ENCODE results near the gene AGTR2.

Gene AGTR2

DNA sequence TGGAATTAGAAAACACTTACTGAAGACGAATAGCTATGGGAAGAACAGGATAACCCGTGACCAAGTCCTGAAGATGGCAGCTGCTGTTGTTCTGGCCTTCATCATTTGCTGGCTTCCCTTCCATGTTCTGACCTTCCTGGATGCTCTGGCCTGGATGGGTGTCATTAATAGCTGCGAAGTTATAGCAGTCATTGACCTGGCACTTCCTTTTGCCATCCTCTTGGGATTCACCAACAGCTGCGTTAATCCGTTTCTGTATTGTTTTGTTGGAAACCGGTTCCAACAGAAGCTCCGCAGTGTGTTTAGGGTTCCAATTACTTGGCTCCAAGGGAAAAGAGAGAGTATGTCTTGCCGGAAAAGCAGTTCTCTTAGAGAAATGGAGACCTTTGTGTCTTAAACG, 2.4 kb downstream of the AGTR2 start (continued):
- TF ChIP-seq ZNF114 (tag by site-specific recombination; IDR thresholded peaks at IDR 0.05) (no peak), GLIS1 (tag by site-specific recombination; IDR thresholded peaks at IDR 0.05) (no peak), ZNF2 (tag by site-specific recombination; IDR thresholded peaks at IDR 0.05) (no peak), ZNF658 (tag by site-specific recombination; IDR thresholded peaks at IDR 0.05) (no peak), SCRT2 (tag by site-specific recombination; IDR thresholded peaks at IDR 0.05) (no peak), ZNF202 (tag by site-specific recombination; IDR thresholded peaks at IDR 0.05; ENCODE audit: borderline replicate concordance) (no peak), ZNF426 (tag by site-specific recombination; IDR thresholded peaks at IDR 0.05) (no peak), ZNF529 (tag by site-specific recombination; IDR thresholded peaks at IDR 0.05; ENCODE audit: insufficient replicate concordance) (no peak)

DNA sequence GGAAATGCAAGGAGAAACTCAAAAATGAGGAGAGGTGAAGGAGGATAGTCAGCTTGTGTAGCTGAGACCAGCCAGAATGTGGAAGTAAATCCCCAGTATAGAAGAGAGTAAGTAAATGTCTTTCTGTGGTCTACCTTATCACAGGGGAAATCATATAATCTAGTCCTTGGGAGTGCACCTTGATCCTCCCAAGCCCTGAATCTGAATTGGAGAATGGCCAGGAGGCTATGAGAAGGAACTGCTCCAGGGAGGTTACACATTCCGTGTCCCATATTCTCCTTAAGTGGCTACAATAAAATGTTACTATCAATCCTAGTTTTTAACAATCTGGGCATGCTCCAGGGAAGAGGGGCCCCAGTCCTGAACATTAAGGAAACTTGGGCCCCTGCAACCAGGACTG, 10.8 kb downstream of the AGTR2 start:
- Histone ChIP-seq H3K36me3 (ENCODE audit: control insufficient read depth in 2 of 2, insufficient read depth in 1 of 2, low read length in 2 of 2) (no peaks in the 10 kb centered on the region), H3K4me1 (ENCODE audit: control insufficient read depth, insufficient read depth, low read length) (no peaks in the 10 kb centered on the region), H3K27ac (ENCODE audit: extremely low read depth, low read depth, low read length) (no peak overlapping the region), H3K4me3 (ENCODE audit: low read depth, low read length) (no peak overlapping the region), H3K9me3 (ENCODE audit: control insufficient read depth, insufficient read depth, low read depth, low read length) (no peaks in the 10 kb centered on the region; the same call in 1 of the 2 replicates)
- CTCF ChIA-PET, result interaction anchor here (0.7 kb wide), 1 partner anchor 17 kb away, joined by 3 read pairs; no protein-coding TSS in a partner anchor
- POLR2A ChIA-PET, result no interaction called here
- TF ChIP-seq ZNF664 (tag by site-specific recombination; IDR thresholded peaks at IDR 0.05), result no peak
- TF ChIP-seq ZFHX2 (tag by site-specific recombination; conservative IDR thresholded peaks at IDR 0.05), result no peak
- no peak for TF ChIP-seq SCRT1 (tag by site-specific recombination; IDR thresholded peaks at IDR 0.05; ENCODE audit: borderline replicate concordance)
- no peak for TF ChIP-seq ZNF530 (tag by site-specific recombination; IDR thresholded peaks at IDR 0.05; ENCODE audit: low read depth)
- TF ChIP-seq ZBTB21 (tag by site-specific recombination; IDR thresholded peaks at IDR 0.05), result no peak
- TF ChIP-seq, protein P1, sequence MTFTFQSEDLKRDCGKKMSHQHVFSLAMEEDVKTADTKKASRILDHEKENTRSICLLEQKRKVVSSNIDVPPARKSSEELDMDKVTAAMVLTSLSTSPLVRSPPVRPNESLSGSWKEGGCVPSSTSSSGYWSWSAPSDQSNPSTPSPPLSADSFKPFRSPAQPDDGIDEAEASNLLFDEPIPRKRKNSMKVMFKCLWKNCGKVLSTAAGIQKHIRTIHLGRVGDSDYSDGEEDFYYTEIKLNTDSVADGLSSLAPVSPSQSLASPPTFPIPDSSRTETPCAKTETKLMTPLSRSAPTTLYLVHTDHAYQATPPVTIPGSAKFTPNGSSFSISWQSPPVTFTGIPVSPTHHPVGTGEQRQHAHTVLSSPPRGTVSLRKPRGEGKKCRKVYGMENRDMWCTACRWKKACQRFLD (tag by site-specific recombination; IDR thresholded peaks at IDR 0.05), result no peak
- no peak for TF ChIP-seq ZNF529 (tag by site-specific recombination; IDR thresholded peaks at IDR 0.05; ENCODE audit: insufficient replicate concordance)
- TF ChIP-seq, protein P2, sequence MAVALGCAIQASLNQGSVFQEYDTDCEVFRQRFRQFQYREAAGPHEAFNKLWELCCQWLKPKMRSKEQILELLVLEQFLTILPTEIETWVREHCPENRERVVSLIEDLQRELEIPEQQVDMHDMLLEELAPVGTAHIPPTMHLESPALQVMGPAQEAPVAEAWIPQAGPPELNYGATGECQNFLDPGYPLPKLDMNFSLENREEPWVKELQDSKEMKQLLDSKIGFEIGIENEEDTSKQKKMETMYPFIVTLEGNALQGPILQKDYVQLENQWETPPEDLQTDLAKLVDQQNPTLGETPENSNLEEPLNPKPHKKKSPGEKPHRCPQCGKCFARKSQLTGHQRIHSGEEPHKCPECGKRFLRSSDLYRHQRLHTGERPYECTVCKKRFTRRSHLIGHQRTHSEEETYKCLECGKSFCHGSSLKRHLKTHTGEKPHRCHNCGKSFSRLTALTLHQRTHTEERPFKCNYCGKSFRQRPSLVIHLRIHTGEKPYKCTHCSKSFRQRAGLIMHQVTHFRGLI (tag by site-specific recombination; IDR thresholded peaks at IDR 0.05), result no peak
- TF ChIP-seq, protein P3, sequence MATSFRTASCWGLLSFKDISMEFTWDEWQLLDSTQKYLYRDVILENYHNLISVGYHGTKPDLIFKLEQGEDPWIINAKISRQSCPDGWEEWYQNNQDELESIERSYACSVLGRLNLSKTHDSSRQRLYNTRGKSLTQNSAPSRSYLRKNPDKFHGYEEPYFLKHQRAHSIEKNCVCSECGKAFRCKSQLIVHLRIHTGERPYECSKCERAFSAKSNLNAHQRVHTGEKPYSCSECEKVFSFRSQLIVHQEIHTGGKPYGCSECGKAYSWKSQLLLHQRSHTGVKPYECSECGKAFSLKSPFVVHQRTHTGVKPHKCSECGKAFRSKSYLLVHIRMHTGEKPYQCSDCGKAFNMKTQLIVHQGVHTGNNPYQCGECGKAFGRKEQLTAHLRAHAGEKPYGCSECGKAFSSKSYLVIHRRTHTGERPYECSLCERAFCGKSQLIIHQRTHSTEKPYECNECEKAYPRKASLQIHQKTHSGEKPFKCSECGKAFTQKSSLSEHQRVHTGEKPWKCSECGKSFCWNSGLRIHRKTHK (tag by site-specific recombination; IDR thresholded peaks at IDR 0.05), result no peak
- TF ChIP-seq ZSCAN16 (tag by site-specific recombination; IDR thresholded peaks at IDR 0.05), result no peak
- TF ChIP-seq ZBTB7A (tag by site-specific recombination; IDR thresholded peaks at IDR 0.05; ENCODE audit: low read depth), result no peak
- no peak for TF ChIP-seq ZBTB1 (tag by site-specific recombination; IDR thresholded peaks at IDR 0.05)
- no peak for TF ChIP-seq YY1 (tag by site-specific recombination; IDR thresholded peaks at IDR 0.05)

DNA sequence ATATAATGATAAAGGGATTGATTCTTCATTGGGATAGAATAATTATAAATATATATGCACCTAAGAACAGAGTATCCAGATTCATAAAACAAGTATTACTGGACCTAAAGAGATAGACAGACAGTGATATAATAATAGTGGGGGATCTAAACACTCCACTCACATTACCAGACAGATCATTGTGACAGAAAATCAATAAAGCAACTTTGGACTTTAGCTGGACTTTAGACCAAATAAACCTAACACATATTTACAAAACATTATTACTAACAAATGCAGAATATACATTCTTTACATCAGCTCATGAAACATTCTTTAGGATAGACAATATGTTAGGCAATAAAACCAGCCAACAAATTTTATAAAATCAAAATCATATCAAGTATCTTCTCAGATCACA, 14.6 kb downstream of the AGTR2 start:
- Histone ChIP-seq H3K27ac (ENCODE audit: extremely low read depth, low read depth, low read length) (no peak overlapping the region), H3K4me1 (ENCODE audit: control insufficient read depth, insufficient read depth, low read length) (no peaks in the 10 kb centered on the region), H3K9me3 (ENCODE audit: control insufficient read depth, insufficient read depth, low read depth, low read length) (peaks cover 2% of the 10 kb centered on the region; the same call in 1 of the 2 replicates), H3K4me3 (ENCODE audit: low read depth, low read length) (no peak overlapping the region), H3K36me3 (ENCODE audit: control insufficient read depth in 2 of 2, insufficient read depth in 1 of 2, low read length in 2 of 2) (no peaks in the 10 kb centered on the region)
- POLR2A ChIA-PET, result no interaction called here
- CTCF ChIA-PET, result no interaction called here
- no peak for TF ChIP-seq EGR2 (tag by site-specific recombination; IDR thresholded peaks at IDR 0.05; ENCODE audit: low read depth)
- no peak for TF ChIP-seq ZNF223 (tag by site-specific recombination; IDR thresholded peaks at IDR 0.05)
- TF ChIP-seq, protein P4, sequence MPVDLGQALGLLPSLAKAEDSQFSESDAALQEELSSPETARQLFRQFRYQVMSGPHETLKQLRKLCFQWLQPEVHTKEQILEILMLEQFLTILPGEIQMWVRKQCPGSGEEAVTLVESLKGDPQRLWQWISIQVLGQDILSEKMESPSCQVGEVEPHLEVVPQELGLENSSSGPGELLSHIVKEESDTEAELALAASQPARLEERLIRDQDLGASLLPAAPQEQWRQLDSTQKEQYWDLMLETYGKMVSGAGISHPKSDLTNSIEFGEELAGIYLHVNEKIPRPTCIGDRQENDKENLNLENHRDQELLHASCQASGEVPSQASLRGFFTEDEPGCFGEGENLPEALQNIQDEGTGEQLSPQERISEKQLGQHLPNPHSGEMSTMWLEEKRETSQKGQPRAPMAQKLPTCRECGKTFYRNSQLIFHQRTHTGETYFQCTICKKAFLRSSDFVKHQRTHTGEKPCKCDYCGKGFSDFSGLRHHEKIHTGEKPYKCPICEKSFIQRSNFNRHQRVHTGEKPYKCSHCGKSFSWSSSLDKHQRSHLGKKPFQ (tag by site-specific recombination; IDR thresholded peaks at IDR 0.05), result no peak
- TF ChIP-seq ZNF366 (tag by site-specific recombination; conservative IDR thresholded peaks at IDR 0.05), result no peak
- no peak for TF ChIP-seq TCF7L2 (IDR thresholded peaks at IDR 0.05; ENCODE audit: borderline replicate concordance, low read depth, low read length)
- TF ChIP-seq ZBTB1 (tag by site-specific recombination; IDR thresholded peaks at IDR 0.05), result no peak
- no peak for TF ChIP-seq TRIM28 (IDR thresholded peaks at IDR 0.05; ENCODE audit: borderline replicate concordance, low read length)
- TF ChIP-seq, protein P5, sequence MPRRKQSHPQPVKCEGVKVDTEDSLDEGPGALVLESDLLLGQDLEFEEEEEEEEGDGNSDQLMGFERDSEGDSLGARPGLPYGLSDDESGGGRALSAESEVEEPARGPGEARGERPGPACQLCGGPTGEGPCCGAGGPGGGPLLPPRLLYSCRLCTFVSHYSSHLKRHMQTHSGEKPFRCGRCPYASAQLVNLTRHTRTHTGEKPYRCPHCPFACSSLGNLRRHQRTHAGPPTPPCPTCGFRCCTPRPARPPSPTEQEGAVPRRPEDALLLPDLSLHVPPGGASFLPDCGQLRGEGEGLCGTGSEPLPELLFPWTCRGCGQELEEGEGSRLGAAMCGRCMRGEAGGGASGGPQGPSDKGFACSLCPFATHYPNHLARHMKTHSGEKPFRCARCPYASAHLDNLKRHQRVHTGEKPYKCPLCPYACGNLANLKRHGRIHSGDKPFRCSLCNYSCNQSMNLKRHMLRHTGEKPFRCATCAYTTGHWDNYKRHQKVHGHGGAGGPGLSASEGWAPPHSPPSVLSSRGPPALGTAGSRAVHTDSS (tag by site-specific recombination; IDR thresholded peaks at IDR 0.05), result no peak
- no peak for TF ChIP-seq ZFP37 (tag by site-specific recombination; IDR thresholded peaks at IDR 0.05)
- TF ChIP-seq SETDB1 (IDR thresholded peaks at IDR 0.05; ENCODE audit: insufficient read length, low read length), result no peak
